Measurements from ENCODE around the gene RRAS2. TPM values are rescaled to one million over a fixed set of nuclear protein-coding genes. Genes with fewer than 3 reads are reported as not detected.

RRAS2 gene
- total and polyA plus RNA-seq, 2 donors (not counting 3 experiments of a cell fraction or from before 2014, with no cell fraction given): 30.1 to 80.5 TPM

- dilution Hi-C loops (cut with MboI; ENCODE audit: extremely low pct_ligation_motif_present, low sequenced_read_pairs) (no loop called here), intact Hi-C loops (cut with micrococcal nuclease) (no loop called here)
- peaks cover 2% of the 10 kb centered on the region for H3K4me1 ChIP-seq (ENCODE audit: control insufficient read depth, extremely low read depth, insufficient read depth, low read length)
- BruUV-seq (replicated peaks): no TSS peak
- TF ChIP-seq JUN (IDR thresholded peaks at IDR 0.05; ENCODE audit: borderline replicate concordance, insufficient read depth, insufficient read length, low read depth) (no peak), POLR2AphosphoS5 (IDR thresholded peaks at IDR 0.05; ENCODE audit: insufficient read depth, low read depth, low read length) (no peak), FOS (IDR thresholded peaks at IDR 0.05; ENCODE audit: borderline replicate concordance, insufficient read depth, low read length) (no peak), EZH2 (IDR thresholded peaks at IDR 0.05; ENCODE audit: borderline replicate concordance, low read depth, low read length, severe bottlenecking) (no peak), GATA2 (IDR thresholded peaks at IDR 0.05; ENCODE audit: insufficient read depth, insufficient read length, low read depth, low read length) (no peak)
- H3K79me2 ChIP-seq (ENCODE audit: control insufficient read depth, insufficient read depth, low read length): peaks cover 94% of the 10 kb centered on the region
- POLR2A ChIA-PET: no interaction called here
- H3K27ac ChIP-seq (ENCODE audit: insufficient read depth, low read depth, low read length): no peak overlapping the region
- H3K4me3 ChIP-seq (replicated peaks in 1 of 3; ENCODE audit: insufficient read depth in 1 of 3, low read depth in 1 of 3, low read length in 3 of 3): no peak overlapping the region
- H3K9me3 ChIP-seq (replicated peaks; ENCODE audit: control insufficient read depth, insufficient read depth, low read length): no peaks in the 10 kb centered on the region
- H3K4me2 ChIP-seq (ENCODE audit: insufficient read depth, low read length): no peak overlapping the region
- CTCF ChIA-PET: no interaction called here
- no peak for DNase-seq (ENCODE audit: low read depth, low spot score)
- H4K20me1 ChIP-seq (replicated peaks; ENCODE audit: control insufficient read depth, extremely low read depth, insufficient read depth, low read length): peaks cover 12% of the 10 kb centered on the region
- no peaks in the 10 kb centered on the region for H3K36me3 ChIP-seq (ENCODE audit: control insufficient read depth in 2 of 2, extremely low read depth in 1 of 2, insufficient read depth in 2 of 2, low read length in 2 of 2)
- no peak overlapping the region for H2AFZ ChIP-seq (ENCODE audit: low read depth, low read length)
- H3K9me1 ChIP-seq (replicated peaks; ENCODE audit: control insufficient read depth, extremely low read depth, insufficient read depth, low read length): no peaks in the 10 kb centered on the region
- FAIRE-seq: no peak
- no peak overlapping the region for H3K9ac ChIP-seq (replicated peaks; ENCODE audit: extremely low read depth, insufficient read depth, low read length)
- no peaks in the 10 kb centered on the region for H3K27me3 ChIP-seq (ENCODE audit: control insufficient read depth in 2 of 2, insufficient read depth in 2 of 2, low read length in 2 of 2)
These were observed 8.8 kb downstream of the RRAS2 start for GRCh38 chr11:14350215-14350614.

- FAIRE-seq: no peak
These were observed 11.0 kb downstream of the RRAS2 start for GRCh38 chr11:14347991-14348390.

More at GRCh38 chr11:14347991-14348390, 11.0 kb downstream of the RRAS2 start:
- H3K9ac ChIP-seq (replicated peaks; ENCODE audit: extremely low read depth, insufficient read depth, low read length): no peak overlapping the region
- dilution Hi-C loops (cut with MboI; ENCODE audit: extremely low pct_ligation_motif_present, low sequenced_read_pairs) (no loop called here), intact Hi-C loops (cut with micrococcal nuclease) (no loop called here)
- peaks cover 12% of the 10 kb centered on the region for H4K20me1 ChIP-seq (replicated peaks; ENCODE audit: control insufficient read depth, extremely low read depth, insufficient read depth, low read length)
- POLR2A ChIA-PET: no interaction called here
- H3K4me3 ChIP-seq (replicated peaks in 1 of 3; ENCODE audit: insufficient read depth in 1 of 3, low read depth in 1 of 3, low read length in 3 of 3): no peak overlapping the region
- H3K9me3 ChIP-seq (replicated peaks; ENCODE audit: control insufficient read depth, insufficient read depth, low read length): no peaks in the 10 kb centered on the region
- BruUV-seq (replicated peaks): no TSS peak
- CTCF ChIA-PET: no interaction called here
- DNase-seq (ENCODE audit: low read depth, low spot score): no peak
- no peaks in the 10 kb centered on the region for H3K36me3 ChIP-seq (ENCODE audit: control insufficient read depth in 2 of 2, extremely low read depth in 1 of 2, insufficient read depth in 2 of 2, low read length in 2 of 2)
- no peak overlapping the region for H3K27ac ChIP-seq (ENCODE audit: insufficient read depth, low read depth, low read length)
- H3K79me2 ChIP-seq (ENCODE audit: control insufficient read depth, insufficient read depth, low read length): peaks cover 92% of the 10 kb centered on the region
- no peaks in the 10 kb centered on the region for H3K4me1 ChIP-seq (ENCODE audit: control insufficient read depth, extremely low read depth, insufficient read depth, low read length)
- H3K9me1 ChIP-seq (replicated peaks; ENCODE audit: control insufficient read depth, extremely low read depth, insufficient read depth, low read length): no peaks in the 10 kb centered on the region
- no peak overlapping the region for H3K4me2 ChIP-seq (ENCODE audit: insufficient read depth, low read length)
- no peak for TF ChIP-seq MAX (IDR thresholded peaks at IDR 0.05; ENCODE audit: insufficient read depth, insufficient read length)
- TF ChIP-seq JUN (IDR thresholded peaks at IDR 0.05; ENCODE audit: borderline replicate concordance, insufficient read depth, insufficient read length, low read depth): no peak
- TF ChIP-seq POLR2AphosphoS5 (IDR thresholded peaks at IDR 0.05; ENCODE audit: insufficient read depth, low read depth, low read length): no peak
- TF ChIP-seq MYC (IDR thresholded peaks at IDR 0.05; ENCODE audit: low read depth, low read length): no peak
- no peak for TF ChIP-seq FOS (IDR thresholded peaks at IDR 0.05; ENCODE audit: borderline replicate concordance, insufficient read depth, low read length)
- TF ChIP-seq CTCF (IDR thresholded peaks at IDR 0.05; ENCODE audit: extremely low read depth in 1 of 2, insufficient read depth in 1 of 2, low read depth in 1 of 2, low read length in 2 of 2): no peak
- TF ChIP-seq POLR2A (IDR thresholded peaks at IDR 0.05; ENCODE audit: low read depth, low read length): no peak
- TF ChIP-seq EZH2 (IDR thresholded peaks at IDR 0.05; ENCODE audit: borderline replicate concordance, low read depth, low read length, severe bottlenecking): no peak
- no peak overlapping the region for H2AFZ ChIP-seq (ENCODE audit: low read depth, low read length)
- no peaks in the 10 kb centered on the region for H3K27me3 ChIP-seq (ENCODE audit: control insufficient read depth in 2 of 2, insufficient read depth in 2 of 2, low read length in 2 of 2)

All from endothelial cell of umbilical vein (primary cell).